ENCODE data around the gene MMP27. TPM values are rescaled to one million over a fixed set of nuclear protein-coding genes. Genes with fewer than 3 reads are reported as not detected.
A peak's percentile ranks its signal among the peaks of the same experiment; 100 is the strongest.
"Not testable (repeated sequence)": the region's sequence is repeated elsewhere in the genome, so short reads cannot be mapped to it uniquely, and the experiment has no call there.

The MMP27 gene
- not detected for total RNA-seq

DNA sequence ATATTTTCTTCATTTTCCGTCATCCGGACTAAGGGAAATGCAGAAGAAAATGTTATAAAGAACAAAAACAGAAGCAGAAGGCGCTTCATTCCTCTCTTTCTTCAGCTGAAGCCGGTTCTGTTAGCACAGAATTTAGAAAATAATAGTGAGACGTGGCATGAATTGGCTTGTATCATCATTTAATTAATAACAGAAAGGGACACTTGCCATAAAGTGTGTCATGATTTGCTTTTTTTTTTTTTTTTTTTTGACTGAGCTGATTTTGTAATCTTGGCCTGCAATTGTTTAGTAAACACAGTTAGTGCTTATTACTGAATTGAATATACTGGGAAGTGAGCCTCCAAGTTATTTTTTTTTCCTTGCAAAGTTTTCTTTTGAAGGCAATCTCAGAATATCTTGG lies at the start of gene MMP27:
Gene MMP27 (minus strand): TSS at position 144 of the 400 bp plus-strand sequence. CDS start 55 bp downstream, at position 89.
- 56 to 71% methylated on average over 3 to 5 of the region's 5 CpGs for WGBS, 2 donors (ENCODE audit: low coverage in 1 of 2)
- Histone ChIP-seq H3K27me3 (no peaks in the 10 kb centered on the region), H3K36me3 (no peaks in the 10 kb centered on the region), H3K4me1 (no peaks in the 10 kb centered on the region), H3K4me3 (no peak within 1 kb of the TSS), H3K27ac (no peak within 1 kb of the TSS), H3K9me3 (no peaks in the 10 kb centered on the region)
- ATAC-seq = peak; percentile 22
- no peak for TF ChIP-seq POLR2AphosphoS5 (IDR thresholded peaks at IDR 0.05)
- TF ChIP-seq CTCF (IDR thresholded peaks at IDR 0.05) = no peak
- TF ChIP-seq EP300 (IDR thresholded peaks at IDR 0.05) = no peak
- TF ChIP-seq POLR2A (IDR thresholded peaks at IDR 0.05) = no peak

DNA sequence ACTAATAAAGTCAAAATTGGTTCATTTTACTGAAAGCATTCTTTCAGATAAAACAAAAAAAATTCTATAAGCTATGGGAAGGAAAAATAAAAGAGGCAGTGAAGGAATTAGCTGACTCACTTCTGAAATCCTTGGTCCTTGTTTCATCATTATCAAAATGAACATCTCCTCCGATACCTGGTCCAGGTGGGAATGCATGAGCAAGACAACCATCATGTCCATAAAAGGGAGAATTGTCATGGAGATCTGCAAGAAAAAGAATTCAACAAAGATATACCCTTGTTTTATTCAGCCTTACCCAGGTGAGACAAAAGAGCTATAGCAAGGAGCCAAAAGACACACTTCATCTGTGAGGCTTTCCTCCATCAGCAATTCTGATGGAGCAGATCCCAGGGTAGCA lies 47.7 kb upstream of the MMP27 start:
- 92 to 100% methylated on average over 1 of the region's 1 CpG for WGBS, 2 donors (ENCODE audit: low coverage in 1 of 2)
- no peak overlapping the region for H3K4me3 ChIP-seq
- no peaks in the 10 kb centered on the region for H3K36me3 ChIP-seq
- H3K27me3 ChIP-seq = no peaks in the 10 kb centered on the region
- ATAC-seq = no peak
- no peak overlapping the region for H3K27ac ChIP-seq
- no peaks in the 10 kb centered on the region for H3K4me1 ChIP-seq
- peaks cover 0 to 3% (median 0%) of the 10 kb centered on the region in 3 donors for H3K9me3 ChIP-seq
- no peak for TF ChIP-seq EP300 (IDR thresholded peaks at IDR 0.05)
- TF ChIP-seq POLR2AphosphoS5 (IDR thresholded peaks at IDR 0.05) = no peak
- TF ChIP-seq CTCF (IDR thresholded peaks at IDR 0.05) = no peak
- no peak for TF ChIP-seq POLR2A (IDR thresholded peaks at IDR 0.05)

DNA sequence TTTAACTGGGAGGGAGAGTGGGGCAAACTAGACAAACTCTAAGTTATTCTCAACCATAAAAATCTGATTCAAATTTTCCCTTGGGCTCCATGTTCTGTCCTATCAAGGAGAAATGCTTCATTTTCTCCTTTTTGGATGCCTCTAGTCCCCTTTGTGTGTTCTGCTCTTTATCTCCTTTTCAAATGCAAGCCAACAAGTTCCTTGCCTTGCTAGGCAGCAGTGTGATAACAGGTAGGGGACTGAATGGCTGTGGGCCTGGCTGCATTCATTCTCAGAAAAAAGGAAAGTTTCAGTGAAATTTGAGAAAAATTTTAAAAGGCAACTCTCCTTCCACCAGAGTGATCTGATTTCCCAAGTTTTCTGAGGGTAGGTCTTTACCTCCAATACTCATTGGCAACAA lies 46.1 kb upstream of the MMP27 start:
- H3K27me3 ChIP-seq = no peaks in the 10 kb centered on the region
- peaks cover 0 to 10% (median 0%) of the 10 kb centered on the region in 3 donors for H3K9me3 ChIP-seq
- H3K27ac ChIP-seq = no peak overlapping the region
- no peak for TF ChIP-seq POLR2A (IDR thresholded peaks at IDR 0.05)
- TF ChIP-seq CTCF (IDR thresholded peaks at IDR 0.05) = no peak
- TF ChIP-seq EP300 (IDR thresholded peaks at IDR 0.05) = no peak
- no peak for TF ChIP-seq POLR2AphosphoS5 (IDR thresholded peaks at IDR 0.05)
- H3K4me3 ChIP-seq = no peak overlapping the region
- H3K4me1 ChIP-seq = no peaks in the 10 kb centered on the region
- no peak for ATAC-seq
- H3K36me3 ChIP-seq = no peaks in the 10 kb centered on the region

- Histone ChIP-seq H3K27me3 (no peaks in the 10 kb centered on the region), H3K9me3 (peaks cover 0 to 10% (median 0%) of the 10 kb centered on the region in 3 donors), H3K4me1 (no peaks in the 10 kb centered on the region), H3K4me3 (no peak overlapping the region), H3K36me3 (no peaks in the 10 kb centered on the region), H3K27ac (no peak overlapping the region)
- no peak for ATAC-seq
- no peak for TF ChIP-seq POLR2A (IDR thresholded peaks at IDR 0.05)
- no peak for TF ChIP-seq CTCF (IDR thresholded peaks at IDR 0.05)
- no peak for TF ChIP-seq POLR2AphosphoS5 (IDR thresholded peaks at IDR 0.05)
- TF ChIP-seq EP300 (IDR thresholded peaks at IDR 0.05) = no peak
Measured at GRCh38 chr11:102749101-102749722, 43.6 kb upstream of the MMP27 start.

DNA sequence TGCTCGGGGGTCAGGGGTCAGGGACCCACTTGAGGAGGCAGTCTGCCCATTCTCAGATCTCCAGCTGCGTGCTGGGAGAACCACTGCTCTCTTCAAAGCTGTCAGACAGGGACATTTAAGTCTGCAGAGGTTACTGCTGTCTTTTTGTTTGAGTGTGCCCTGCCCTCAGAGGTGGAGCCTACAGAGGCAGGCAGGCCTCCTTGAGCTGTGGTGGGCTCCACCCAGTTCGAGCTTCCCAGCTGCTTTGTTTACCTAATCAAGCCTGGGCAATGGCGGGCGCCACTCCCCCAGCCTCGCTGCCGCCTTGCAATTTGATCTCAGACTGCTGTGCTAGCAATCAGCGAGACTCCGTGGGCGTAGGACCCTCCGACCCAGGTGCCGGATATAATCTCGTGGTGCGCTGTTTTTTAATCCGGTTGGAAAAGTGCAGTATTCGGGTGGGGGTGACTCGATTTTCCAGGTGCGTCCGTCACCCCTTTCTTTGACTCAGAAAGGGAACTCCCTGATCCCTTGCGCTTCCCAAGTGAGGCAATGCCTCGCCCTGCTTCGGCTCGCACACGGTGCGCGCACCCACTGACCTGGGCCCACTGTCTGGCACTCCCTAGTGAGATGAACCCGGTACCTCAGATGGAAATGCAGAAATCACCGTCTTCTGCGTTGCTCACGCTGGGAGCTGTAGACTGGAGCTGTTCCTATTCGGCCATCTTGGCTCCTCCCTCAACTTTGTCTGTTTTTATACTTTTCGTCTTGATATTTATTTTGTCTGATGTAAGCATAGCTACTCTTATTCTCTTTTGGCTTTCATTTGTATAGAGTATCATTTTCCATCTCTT lies 41.4 kb upstream of the MMP27 start:
- not testable (repeated sequence) for H3K4me1 ChIP-seq, H3K36me3 ChIP-seq, ATAC-seq, H3K9me3 ChIP-seq, H3K27me3 ChIP-seq, H3K4me3 ChIP-seq, H3K27ac ChIP-seq
- WGBS, 2 donors (ENCODE audit: low coverage in 1 of 2) = 86 to 95% methylated on average over 18 to 20 of the region's 32 CpGs

Measured in gastroesophageal sphincter (tissue), 4 donors.